Upper lobe of left lung (tissue), 4 donors: Measurements from ENCODE around the gene STH.

ENCODE experiments used
- CTCF ChIP-seq, 6 experiments: fragments of 450-650 bp in 4 of 6; fragments of 200-600 bp in 2 of 6; sonication (generic) in 2 of 6; IDR thresholded peaks; one replicate each; pipeline ENCODE4 v1.5.1; 2016 to 2019; ENCODE audit warnings: antibody characterized with exemption in 6 of 6
- EP300 ChIP-seq, 4 donors: sonication (generic); formaldehyde crosslinking; IDR thresholded peaks; one replicate each; pipeline ENCODE4 v1.5.1; 2017; ENCODE audit warnings: antibody characterized with exemption in 4 of 4, control low read depth in 2 of 4

- TF ChIP-seq CTCF (IDR thresholded peaks at IDR 0.05), result no peak
- no peak for TF ChIP-seq EP300 (IDR thresholded peaks at IDR 0.05)
These were observed 48.8 kb downstream of the STH start for GRCh38 chr17:46047856-46048255.
